NCI-H510A (cell line): ENCODE measurements around the gene ZMIZ2.
"Not testable (repeated sequence)": the region's sequence is repeated elsewhere in the genome, so short reads cannot be mapped to it uniquely, and the experiment has no call there.

Experiments used
- DNase-seq: peaks from one replicate; lab custom pipeline; 2025; lab: John Stamatoyannopoulos, UW

Gene ZMIZ2, protein sequence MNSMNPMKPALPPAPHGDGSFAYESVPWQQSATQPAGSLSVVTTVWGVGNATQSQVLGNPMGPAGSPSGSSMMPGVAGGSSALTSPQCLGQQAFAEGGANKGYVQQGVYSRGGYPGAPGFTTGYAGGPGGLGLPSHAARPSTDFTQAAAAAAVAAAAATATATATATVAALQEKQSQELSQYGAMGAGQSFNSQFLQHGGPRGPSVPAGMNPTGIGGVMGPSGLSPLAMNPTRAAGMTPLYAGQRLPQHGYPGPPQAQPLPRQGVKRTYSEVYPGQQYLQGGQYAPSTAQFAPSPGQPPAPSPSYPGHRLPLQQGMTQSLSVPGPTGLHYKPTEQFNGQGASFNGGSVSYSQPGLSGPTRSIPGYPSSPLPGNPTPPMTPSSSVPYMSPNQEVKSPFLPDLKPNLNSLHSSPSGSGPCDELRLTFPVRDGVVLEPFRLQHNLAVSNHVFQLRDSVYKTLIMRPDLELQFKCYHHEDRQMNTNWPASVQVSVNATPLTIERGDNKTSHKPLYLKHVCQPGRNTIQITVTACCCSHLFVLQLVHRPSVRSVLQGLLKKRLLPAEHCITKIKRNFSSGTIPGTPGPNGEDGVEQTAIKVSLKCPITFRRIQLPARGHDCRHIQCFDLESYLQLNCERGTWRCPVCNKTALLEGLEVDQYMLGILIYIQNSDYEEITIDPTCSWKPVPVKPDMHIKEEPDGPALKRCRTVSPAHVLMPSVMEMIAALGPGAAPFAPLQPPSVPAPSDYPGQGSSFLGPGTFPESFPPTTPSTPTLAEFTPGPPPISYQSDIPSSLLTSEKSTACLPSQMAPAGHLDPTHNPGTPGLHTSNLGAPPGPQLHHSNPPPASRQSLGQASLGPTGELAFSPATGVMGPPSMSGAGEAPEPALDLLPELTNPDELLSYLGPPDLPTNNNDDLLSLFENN

DNA sequence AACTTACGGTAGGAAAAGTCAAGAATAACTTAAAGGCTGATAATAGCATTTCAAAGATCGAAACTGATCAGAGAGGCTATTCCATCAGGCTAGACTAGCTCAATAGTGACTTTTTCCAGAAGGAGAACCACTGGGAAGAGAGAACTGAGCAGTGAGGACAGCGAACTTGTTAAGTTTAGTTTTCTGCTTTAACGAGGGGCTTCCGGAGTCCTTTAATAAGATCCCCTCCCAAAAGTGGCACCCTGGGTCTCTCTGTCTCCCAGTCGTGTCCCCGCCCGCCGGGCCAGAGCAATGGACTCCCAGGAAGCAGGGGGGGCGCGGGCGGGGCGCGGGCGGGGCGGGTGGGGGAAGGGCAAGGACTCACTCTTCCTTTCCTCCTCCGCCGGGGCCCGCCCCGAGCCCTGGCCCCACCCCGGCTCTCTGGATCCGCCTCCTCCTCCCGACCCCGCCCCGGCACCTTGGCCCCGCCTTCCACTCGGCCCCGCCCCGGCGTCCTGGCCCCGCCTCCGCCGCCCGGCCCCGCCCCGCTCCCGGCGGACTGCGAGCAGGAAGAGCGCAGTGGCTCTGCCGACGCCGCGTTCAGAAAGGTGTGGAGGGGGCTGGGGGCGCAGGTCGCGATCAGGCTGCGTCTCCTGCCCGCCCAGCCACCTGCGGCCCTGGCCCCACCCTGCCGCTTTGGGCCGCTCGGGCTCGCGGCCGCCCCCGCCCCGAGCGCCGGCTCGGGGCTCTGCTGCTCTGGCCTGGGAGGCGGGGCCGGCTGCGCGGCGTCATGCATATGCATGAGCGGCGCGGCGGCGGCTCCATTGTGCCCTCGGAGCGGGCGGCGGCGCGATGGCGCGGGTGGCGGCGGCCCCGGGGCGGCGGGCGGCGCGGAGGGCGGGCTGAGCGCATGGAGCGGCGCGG, at the start of gene ZMIZ2:
ZMIZ2 (plus strand) TSS at position 803 of the 903 bp plus-strand sequence. CDS start 7,403 bp downstream, outside the sequence.
- DNase-seq = peak; percentile 83

DNA sequence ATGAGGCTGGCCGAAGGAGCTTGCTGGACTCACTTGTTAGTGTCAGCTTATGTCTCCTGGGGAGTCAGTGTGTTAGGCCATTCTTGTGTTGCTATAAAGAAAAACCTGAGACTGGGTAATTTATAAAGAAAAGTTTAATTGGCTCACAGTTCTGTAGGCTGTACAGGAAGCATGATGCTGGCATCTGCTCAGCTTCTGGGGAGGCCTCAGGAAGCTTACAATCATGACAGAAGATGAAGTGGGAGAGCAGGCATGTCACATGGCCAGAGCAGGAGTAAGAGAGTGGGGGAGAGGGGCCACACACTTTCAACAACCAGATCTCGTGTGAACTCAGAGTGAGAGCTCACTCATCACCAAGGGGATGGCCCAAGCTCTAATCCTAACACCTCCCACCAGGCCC, 49.0 kb upstream of the ZMIZ2 start:
- DNase-seq = not testable (repeated sequence)

DNA sequence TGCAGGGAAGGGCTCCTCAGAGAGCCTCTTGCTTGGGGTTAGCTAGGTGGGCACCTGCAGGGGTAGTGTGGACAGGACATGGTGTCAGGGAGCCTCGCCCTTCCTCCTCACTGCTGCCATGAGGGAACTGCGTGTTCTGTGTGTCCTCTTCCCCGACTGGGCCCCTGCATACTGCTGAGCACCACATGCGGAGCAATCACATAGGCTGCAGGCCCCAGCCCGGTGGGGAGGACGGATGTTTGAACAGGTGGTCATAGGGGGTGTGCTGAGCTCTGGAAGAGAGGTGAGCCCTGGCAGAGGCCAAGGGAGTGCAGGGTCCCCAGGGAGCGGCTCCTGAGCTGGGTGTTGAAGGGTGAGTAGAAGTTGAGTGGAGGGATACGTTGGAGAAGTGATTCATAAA, 48.3 kb upstream of the ZMIZ2 start:
- DNase-seq = no peak

DNA sequence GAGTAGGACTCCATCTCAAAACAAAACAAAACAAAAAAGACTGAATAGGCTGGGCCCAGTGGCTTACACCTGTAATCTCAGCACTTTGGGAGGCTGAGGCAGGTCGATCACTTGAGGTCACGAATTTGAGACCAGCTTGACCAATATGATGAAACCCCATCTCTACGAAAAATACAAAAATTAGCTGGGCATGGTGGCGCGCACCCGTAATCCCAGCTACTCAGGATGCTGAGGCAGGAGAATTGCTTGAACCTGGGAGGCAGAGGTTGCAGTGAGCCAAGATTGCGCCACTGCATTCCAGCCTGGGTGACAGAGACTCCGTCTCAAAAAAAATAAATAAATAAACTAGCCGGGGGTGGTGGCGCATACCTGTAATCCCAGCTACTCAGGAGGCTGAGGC, 45.3 kb upstream of the ZMIZ2 start:
- not testable (repeated sequence) for DNase-seq

DNA sequence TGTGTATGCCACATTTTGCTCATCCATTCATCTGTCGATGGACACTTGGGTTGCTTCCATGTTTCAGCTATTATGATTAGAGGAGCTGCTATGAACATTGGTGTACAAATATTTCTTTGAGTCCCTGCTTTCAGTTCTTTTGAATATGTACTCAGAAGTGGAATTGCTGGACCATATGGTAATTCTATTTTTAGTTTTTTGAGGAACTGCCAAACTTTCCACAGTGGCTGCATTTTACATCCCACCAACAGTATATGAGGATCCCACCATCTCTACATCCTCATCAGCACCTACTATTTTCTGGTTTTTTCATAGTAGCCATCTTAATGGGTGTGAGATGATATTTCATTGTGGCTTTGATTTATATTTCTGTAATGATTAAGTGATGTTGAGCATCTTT, 44.7 kb upstream of the ZMIZ2 start:
- DNase-seq = no peak

DNA sequence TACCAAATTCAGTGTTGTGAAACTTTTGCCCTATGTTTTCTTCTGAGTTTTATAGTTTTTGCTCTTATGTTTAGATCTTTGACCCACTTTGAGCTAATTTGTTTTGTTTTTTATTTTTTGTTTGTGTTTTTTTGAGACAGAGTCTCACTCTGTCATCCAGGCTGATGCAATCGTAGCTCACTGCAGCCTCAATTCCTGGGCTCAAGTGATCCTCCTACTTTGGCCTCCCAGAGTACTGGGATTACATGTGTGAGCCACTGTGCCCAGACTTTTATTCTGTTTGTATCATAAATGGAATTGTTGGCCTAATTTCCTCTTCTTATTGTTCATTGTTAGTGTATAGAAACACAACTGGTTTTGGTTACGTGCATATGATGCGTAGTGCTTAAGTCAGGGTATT, 43.2 kb upstream of the ZMIZ2 start:
- DNase-seq = no peak

DNA sequence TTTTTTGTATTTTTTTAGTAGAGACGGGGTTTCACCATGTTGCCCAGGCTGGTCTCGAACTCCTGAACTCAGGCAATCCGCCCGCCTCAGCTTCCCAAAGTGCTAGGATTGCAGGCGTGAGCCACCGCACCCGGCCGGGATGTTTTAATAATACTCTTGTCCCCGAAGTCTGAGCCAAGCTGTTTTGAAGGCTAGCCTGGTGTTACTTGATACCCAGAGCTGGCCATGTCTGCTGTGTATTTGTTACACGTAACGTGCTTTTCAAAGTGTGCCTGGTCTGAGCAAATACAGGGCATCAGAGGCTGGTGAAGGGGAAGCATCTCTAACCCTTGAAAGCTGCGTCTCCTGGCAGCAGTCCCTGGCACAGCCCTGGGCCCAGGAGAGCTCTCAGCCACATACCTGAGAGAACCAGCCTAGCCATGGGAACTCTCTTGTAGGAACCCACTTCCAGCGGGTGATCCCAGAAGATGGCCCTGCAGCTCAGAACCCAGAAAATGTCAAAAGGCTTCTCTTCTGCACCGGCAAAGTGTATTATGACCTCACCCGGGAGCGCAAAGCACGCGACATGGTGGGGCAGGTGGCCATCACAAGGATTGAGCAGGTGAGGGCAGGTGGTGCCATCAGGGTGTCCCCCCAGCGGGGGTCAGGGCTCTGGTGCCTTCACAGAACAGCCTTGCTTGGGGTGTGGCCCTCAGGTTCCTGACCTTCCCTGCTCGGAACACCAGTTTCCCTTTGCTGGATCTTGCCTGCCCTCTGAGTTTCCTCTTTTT, 41.7 kb upstream of the ZMIZ2 start:
- no peak for DNase-seq

DNA sequence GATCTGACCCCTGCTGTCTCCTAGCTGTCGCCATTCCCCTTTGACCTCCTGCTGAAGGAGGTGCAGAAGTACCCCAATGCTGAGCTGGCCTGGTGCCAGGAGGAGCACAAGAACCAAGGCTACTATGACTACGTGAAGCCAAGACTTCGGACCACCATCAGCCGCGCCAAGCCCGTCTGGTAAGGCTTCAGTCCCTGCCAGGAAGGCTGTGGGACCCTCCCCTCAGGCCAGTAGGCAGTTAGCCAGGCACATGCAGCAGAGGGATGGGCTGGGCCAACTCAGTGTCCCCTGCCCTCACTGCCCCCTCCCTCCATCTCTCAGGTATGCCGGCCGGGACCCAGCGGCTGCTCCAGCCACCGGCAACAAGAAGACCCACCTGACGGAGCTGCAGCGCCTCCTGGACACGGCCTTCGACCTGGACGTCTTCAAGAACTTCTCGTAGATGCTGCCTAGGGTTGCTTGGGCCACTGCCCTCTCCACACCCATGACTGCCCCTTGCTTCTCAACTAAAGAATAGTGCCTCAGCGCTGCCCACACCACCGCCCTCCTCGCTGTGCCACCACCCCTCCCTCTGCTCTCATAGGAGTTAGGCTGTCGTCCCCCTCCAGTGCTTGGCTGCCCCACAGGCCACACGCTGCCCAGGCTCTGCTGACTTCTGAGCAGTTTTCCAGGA, 41.0 kb upstream of the ZMIZ2 start:
- no peak for DNase-seq

DNA sequence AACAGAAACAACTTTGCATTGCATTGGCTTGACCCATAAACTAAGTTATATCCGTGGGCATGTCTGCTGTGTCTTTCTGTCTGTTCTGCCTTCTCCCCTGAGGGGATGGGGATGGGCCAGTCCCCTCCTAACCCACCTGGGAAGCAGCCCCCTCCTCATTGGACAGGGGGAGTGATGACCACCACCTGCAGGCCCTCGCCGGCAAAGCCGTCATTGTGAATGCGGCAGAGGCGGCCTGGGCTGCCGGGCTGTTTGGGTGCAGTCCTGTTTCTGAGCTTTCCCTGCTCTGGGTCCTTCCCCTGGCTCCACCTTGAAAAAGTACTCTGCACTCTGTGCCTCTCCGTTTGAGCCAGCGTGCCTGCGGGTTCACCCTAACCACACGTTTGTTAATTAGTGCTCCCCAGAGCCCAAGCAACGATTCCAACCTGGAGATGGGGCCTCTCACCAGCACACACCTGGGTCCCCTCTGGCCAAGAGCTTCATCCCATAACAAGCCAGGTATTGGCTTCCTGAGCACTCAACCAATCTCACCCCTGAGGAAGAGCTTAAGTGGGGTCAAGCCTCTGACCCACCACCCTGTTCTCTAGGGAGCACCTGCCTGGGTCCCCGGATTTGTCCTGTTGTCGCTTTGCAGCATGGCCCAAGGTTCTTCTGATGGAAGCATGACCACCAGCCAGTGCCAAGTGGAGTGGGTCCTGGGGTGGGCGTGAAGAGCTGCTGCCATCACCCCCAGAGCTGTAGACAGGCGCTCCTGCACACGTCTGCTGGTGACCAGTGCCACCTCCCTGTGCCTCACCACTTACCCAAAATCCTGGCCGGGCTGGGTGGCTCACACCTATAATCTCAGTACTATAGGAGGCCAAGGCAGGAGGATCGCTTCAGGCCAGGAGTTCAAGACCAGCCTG, 39.4 kb upstream of the ZMIZ2 start:
- DNase-seq = no peak

DNA sequence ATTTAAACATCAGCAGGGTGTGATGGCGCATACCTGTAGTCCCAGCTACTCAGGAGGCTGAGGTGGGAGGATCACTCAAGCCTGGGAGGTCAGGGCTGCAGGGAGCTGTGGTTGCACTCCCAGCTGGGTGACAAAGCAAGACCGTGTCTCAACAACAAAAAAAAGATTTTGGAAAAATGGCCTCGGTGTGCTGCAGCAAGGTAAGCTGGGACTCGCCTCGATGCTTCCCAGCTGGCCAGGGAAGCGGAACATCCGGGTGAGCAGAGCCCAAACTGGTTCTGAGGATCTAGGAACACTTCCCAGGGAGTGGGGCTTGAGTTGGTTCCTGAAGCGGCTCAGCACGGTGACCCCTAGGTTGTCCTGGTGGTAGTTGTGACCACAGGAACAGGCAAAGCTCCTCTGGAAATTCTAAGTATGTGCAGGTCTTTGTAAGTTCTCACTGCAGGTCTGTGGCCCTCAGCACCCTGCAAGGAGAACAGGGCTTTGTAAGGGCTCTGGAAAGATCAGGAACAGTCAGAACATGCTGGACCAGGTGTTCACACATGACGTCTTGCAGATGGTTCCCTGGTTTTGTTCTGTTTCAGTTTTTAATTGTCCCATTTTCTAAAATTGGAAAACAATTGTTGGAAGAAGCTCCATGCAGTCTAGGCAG, 38.6 kb upstream of the ZMIZ2 start:
- DNase-seq = no peak

DNA sequence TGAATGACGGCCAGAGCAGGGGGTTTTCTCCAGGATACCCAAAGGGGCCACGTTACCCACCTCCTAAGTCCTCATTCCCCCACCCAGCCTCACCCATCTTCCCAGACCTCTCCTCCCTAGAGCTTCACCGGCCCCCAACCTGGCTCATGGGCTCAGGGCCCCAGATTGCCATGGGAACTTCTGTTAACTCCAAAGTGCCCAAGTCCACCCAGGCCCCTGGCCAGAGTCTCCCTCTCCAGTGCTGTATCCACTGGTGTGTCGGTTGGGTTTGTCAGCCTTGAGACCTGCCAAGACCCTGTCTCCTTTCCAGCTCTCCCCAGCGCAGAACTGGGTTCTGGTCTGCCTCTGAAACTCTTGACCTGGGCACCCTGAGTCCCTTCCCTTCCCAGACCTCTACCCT, 37.1 kb upstream of the ZMIZ2 start:
- no peak for DNase-seq

DNA sequence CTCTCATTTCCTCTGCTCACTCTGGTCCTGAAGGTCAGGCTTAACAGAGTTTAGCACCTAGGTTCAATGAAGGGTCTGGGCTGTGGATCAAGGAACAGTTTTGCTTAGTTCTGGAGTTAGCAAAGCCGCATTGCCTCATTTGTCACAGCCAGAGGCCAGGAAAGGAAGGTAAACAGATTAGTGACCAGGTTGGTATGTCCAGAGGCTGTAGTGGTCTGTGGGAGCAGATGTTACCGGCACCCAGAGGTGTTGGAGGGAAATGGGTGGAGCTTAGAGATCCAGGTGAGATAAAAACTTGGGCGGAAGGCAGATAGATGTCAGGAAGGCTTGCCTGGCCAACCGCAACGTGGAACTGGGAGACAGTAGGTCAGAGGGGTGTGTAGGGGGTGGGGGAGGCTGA, 36.6 kb upstream of the ZMIZ2 start:
- peak; percentile 22 for DNase-seq

DNA sequence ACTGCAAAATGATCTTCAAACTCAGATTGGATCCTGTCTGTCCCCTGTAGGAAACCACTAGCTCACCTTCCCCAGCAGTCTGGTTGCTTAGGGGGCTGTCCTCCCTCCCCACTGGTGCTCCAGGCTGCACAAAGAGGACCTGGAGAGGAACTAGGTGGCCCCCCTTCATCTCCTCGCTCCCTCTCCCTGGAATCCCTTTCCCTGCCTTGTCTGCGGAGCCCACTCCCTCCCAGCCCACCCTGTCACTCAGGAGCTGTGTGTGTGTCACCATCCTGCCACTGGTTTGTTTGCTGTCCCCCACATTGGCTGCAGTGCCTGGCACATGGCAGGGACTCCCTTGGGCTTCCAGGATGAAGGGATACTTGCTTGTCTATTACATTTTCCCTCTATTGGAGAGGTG, 35.5 kb upstream of the ZMIZ2 start:
- no peak for DNase-seq

DNA sequence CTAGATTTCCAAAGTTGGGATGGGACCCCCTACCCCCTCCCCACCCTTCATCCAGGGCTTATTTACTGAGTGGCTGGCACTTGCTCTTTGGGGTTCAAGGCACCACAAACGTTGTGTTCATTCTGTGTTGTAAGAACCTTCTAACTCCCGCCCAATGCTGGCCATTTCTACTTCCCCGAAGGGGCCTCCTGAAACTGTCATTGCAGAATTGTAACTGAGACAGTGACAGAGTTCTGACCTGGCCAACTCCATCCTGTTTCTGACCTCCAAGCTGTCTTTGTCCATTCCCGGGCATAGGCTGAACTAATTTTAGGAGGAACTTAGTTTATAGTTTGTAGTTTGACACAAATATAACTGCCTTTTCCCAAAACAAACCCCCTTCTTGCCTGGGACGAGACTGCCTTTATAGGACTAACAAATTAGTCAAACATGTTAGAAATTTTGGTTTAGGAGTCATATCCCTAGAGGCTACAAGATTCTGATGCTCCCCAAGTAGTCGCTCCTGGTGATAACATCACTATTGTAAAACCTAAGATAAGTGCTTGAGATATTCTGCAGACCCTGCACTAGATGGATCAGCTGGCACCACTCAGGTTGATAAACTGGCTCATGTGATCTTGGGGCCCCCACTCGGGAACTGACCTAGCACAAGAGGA, 34.8 kb upstream of the ZMIZ2 start:
- DNase-seq = no peak

DNA sequence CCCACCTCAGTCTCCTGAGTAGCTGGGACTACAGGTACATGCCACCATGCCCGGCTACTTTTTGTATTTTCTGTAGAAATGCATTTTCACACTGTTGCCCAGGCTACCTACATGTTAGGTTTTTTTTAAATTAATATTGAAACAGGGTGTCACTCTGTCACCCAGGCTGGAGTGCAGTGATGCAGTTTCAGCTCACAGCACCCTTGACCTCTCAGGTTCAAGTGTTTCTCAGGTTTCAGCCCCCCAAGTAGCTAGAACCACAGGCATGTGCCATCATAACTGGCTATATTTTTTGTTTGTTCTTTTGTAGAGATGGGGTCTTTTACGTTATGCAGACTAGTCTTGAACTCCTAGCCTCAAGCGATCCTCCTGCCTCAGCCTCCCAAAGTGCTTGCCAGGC, 32.4 kb upstream of the ZMIZ2 start:
- no peak for DNase-seq

DNA sequence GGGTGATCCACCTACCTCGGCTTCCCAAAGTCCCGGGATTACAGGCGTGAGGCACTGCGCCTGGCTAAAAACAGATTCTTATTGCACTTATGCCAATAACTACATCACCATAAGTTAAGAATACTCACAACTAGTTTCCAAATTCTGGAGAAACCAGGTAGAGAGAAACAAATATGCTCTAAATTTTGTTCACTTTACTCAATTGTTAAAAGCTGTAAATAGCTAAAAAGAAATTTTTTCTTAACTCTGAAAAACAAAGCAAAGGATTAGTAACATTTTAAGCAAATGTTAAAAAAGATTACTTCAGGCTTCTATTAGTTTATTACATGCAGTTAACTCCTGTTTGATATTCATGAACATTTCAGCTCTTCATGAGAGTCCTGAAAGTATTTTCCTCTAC, 28.3 kb upstream of the ZMIZ2 start:
- DNase-seq = no peak

DNA sequence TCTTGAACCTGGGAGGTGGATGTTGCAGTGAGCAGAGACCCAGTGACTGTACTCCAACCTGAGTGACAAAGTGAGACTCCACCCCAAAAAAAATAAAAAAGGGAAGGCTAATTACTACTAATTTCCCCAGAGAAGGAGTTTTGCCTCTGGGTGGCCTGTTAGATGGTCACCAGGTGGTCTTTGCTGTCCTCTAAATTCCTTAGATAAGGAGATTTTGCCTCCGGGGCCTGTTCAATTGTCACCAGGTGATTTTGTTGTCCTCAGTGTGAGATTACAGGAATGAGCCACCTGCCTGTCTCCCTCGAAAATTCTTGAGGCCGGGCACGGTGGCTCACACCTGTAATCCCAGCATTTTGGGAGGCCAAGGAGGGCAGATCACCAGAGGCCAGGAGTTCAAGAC, 24.4 kb upstream of the ZMIZ2 start:
- DNase-seq = no peak

DNA sequence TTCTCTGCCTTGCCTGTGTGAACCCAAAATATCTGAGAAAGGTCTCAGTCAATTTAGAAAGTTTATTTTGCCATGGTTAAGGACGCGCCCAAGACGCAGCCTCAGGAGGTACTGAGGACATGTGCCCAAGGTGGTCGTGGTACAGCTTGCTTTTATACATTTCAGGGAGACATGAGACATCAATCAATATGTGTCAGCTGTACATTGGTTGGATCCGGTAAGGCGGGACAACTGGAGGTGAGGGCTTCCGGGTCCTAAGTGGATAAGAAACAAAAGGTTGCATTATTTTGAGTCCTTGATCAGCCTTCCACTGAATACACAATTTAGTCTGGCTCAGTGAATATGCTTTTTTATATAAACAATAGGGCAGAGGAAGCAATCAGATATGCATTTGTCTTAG, 22.4 kb upstream of the ZMIZ2 start:
- DNase-seq = not testable (repeated sequence)
